Fibroblast of upper back skin (primary cell): ENCODE measurements around the gene RGS6.

ENCODE experiments used
- DNase-seq: peaks from one replicate; pipeline ENCODE4 v3.0.0-alpha.2; 2013

Gene RGS6

GRCh38 chr14:72563676-72564075, 631.4 kb downstream of the RGS6 start:
- DNase-seq: no peak

GRCh38 chr14:72565149-72565559, 632.9 kb downstream of the RGS6 start:
- no peak for DNase-seq

- DNase-seq: no peak
Measured at GRCh38 chr14:72565917-72566316, 633.7 kb downstream of the RGS6 start.

- DNase-seq: no peak
Measured at GRCh38 chr14:72567226-72567625, 635.0 kb downstream of the RGS6 start.

- no peak for DNase-seq
Measured at GRCh38 chr14:72568296-72568992, 636.2 kb downstream of the RGS6 start.

- DNase-seq: no peak
Measured at GRCh38 chr14:72573725-72574417, 641.6 kb downstream of the RGS6 start.

- no peak for DNase-seq
Measured at GRCh38 chr14:72574715-72575114, 642.5 kb downstream of the RGS6 start.

- peak; percentile 21 for DNase-seq
Measured at GRCh38 chr14:72576258-72576657, 644.0 kb downstream of the RGS6 start.

GRCh38 chr14:72577521-72577920, 645.3 kb downstream of the RGS6 start:
- no peak for DNase-seq

GRCh38 chr14:72578514-72578913, 646.3 kb downstream of the RGS6 start:
- no peak for DNase-seq

GRCh38 chr14:72582582-72582981, 650.4 kb downstream of the RGS6 start:
- DNase-seq: no peak

GRCh38 chr14:72583316-72584272, 651.4 kb downstream of the RGS6 start:
- DNase-seq: no peak

- no peak for DNase-seq
Measured at GRCh38 chr14:72588521-72588920, 656.3 kb downstream of the RGS6 start.

GRCh38 chr14:72589652-72590051, 657.4 kb downstream of the RGS6 start:
- DNase-seq: no peak

GRCh38 chr14:72590577-72590976, 658.3 kb downstream of the RGS6 start:
- no peak for DNase-seq

GRCh38 chr14:72591391-72591790, 659.2 kb downstream of the RGS6 start:
- no peak for DNase-seq

GRCh38 chr14:72594099-72594901, 662.1 kb downstream of the RGS6 start:
- no peak for DNase-seq

- no peak for DNase-seq
Measured at GRCh38 chr14:72595152-72595862, 663.1 kb downstream of the RGS6 start.

GRCh38 chr14:72597252-72598233, 665.3 kb downstream of the RGS6 start:
- no peak for DNase-seq

- DNase-seq: no peak
Measured at GRCh38 chr14:72598306-72598705, 666.1 kb downstream of the RGS6 start.
